ENCODE measurements around the gene TGFB2.

GRCh38 chr1:218297867-218298266 lies 47.3 kb upstream of the TGFB2 start:
- TF ChIP-seq, protein P1, sequence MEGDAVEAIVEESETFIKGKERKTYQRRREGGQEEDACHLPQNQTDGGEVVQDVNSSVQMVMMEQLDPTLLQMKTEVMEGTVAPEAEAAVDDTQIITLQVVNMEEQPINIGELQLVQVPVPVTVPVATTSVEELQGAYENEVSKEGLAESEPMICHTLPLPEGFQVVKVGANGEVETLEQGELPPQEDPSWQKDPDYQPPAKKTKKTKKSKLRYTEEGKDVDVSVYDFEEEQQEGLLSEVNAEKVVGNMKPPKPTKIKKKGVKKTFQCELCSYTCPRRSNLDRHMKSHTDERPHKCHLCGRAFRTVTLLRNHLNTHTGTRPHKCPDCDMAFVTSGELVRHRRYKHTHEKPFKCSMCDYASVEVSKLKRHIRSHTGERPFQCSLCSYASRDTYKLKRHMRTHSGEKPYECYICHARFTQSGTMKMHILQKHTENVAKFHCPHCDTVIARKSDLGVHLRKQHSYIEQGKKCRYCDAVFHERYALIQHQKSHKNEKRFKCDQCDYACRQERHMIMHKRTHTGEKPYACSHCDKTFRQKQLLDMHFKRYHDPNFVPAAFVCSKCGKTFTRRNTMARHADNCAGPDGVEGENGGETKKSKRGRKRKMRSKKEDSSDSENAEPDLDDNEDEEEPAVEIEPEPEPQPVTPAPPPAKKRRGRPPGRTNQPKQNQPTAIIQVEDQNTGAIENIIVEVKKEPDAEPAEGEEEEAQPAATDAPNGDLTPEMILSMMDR (conservative IDR thresholded peaks at IDR 0.05), result no peak
- no peak for TF ChIP-seq ZFX (IDR thresholded peaks at IDR 0.05)
